Endothelial cell of umbilical vein (primary cell): ENCODE results near the gene SYNCRIP. TPM values are rescaled to one million over a fixed set of nuclear protein-coding genes. Genes with fewer than 3 reads are reported as not detected.
A peak's percentile ranks its signal among the peaks of the same experiment; 100 is the strongest.

ENCODE experiments used
- BruUV-seq: library from RNA; stranded (reverse); fragments of 400-500 nt; replicated peaks from 2 replicates; lab custom pipeline; 2021; lab: Mats Ljungman, UMichigan
- CTCF ChIA-PET: fragments of 300-600, 350-600 bp; sonication (Branson Sonifier 250); formaldehyde crosslinking; loops from one replicate; lab custom pipeline; 2021; ENCODE audit warnings: antibody characterized with exemption, inconsistent platforms; lab: Charles Lee
- POLR2A ChIA-PET: fragments of 300-600, 350-600 bp; sonication (Branson Sonifier 250); formaldehyde crosslinking; loops from one replicate; lab custom pipeline; 2021; ENCODE audit warnings: antibody characterized with exemption, inconsistent platforms; lab: Charles Lee
- DNase-seq: peaks from one replicate; pipeline ENCODE4 v3.0.0-alpha.2; 2011; ENCODE audit warnings: low read depth, low spot score
- FAIRE-seq: peaks from 2 replicates; lab custom pipeline; 2011; peaks lifted over from hg19 to GRCh38; lab: Jason Lieb, UNC
- H2AFZ ChIP-seq: 2 replicates; pipeline ENCODE4 v1.6.0; 2012; ENCODE audit warnings: low read depth, low read length, control low read depth, inconsistent platforms
- H3K27ac ChIP-seq: 2 replicates; pipeline ENCODE4 v1.5.1; 2011; ENCODE audit warnings: low read depth, mild to moderate bottlenecking, control low read depth, low read length, moderate library complexity; ENCODE audit not compliant: insufficient read depth
- H3K27me3 ChIP-seq, 2 experiments: 2 replicates each; pipeline versions ENCODE4 v1.6.0 to v1.6.1; 2011; ENCODE audit warnings: low read length in 2 of 2, mixed read lengths in 1 of 2; ENCODE audit not compliant: control insufficient read depth in 2 of 2, insufficient read depth in 2 of 2
- H3K36me3 ChIP-seq, 2 experiments: 2 replicates in 1 of 2; 3 replicates in 1 of 2; pipeline ENCODE4 v1.5.1; 2011; ENCODE audit warnings: low read length in 2 of 2, mild to moderate bottlenecking in 1 of 2, moderate library complexity in 1 of 2; ENCODE audit not compliant: control insufficient read depth in 2 of 2, insufficient read depth in 2 of 2; ENCODE audit errors: extremely low read depth in 1 of 2
- H3K4me1 ChIP-seq: 3 replicates; pipeline ENCODE4 v1.5.1; 2011; ENCODE audit warnings: mild to moderate bottlenecking, low read length; ENCODE audit not compliant: control insufficient read depth, insufficient read depth; ENCODE audit errors: extremely low read depth
- H3K4me2 ChIP-seq: 2 replicates; pipeline ENCODE4 v1.6.1; 2011; ENCODE audit warnings: low read length, control low read depth, mixed read lengths; ENCODE audit not compliant: insufficient read depth
- H3K4me3 ChIP-seq, 3 experiments: fragments of 200-600 bp in 1 of 3; sonication (generic), shearing (Covaris generic) in 1 of 3; replicated peaks in 1 of 3; 2 replicates each; pipeline ENCODE4 v1.5.1; 2011 to 2016; ENCODE audit warnings: control low read depth in 3 of 3, low read length in 3 of 3, mild to moderate bottlenecking in 2 of 3, inconsistent platforms in 1 of 3, low read depth in 1 of 3, moderate library complexity in 1 of 3; ENCODE audit not compliant: insufficient read depth in 1 of 3
- H3K79me2 ChIP-seq: 2 replicates; pipeline ENCODE4 v1.6.0; 2012; ENCODE audit warnings: low read length, inconsistent platforms; ENCODE audit not compliant: control insufficient read depth, insufficient read depth
- H3K9ac ChIP-seq: replicated peaks from 2 replicates; pipeline ENCODE3; 2011; ENCODE audit warnings: low read length, control low read depth; ENCODE audit not compliant: insufficient read depth; ENCODE audit errors: extremely low read depth
- H3K9me1 ChIP-seq: replicated peaks from 3 replicates; pipeline ENCODE4 v1.6.0; 2011; ENCODE audit warnings: mild to moderate bottlenecking, low read length; ENCODE audit not compliant: control insufficient read depth, insufficient read depth; ENCODE audit errors: extremely low read depth
- H3K9me3 ChIP-seq: replicated peaks from 2 replicates; pipeline ENCODE4 v1.5.1; 2012; ENCODE audit warnings: low read length, inconsistent platforms; ENCODE audit not compliant: control insufficient read depth, insufficient read depth
- H4K20me1 ChIP-seq: replicated peaks from 2 replicates; pipeline ENCODE3; 2011; ENCODE audit warnings: mild to moderate bottlenecking, low read length; ENCODE audit not compliant: control insufficient read depth, insufficient read depth; ENCODE audit errors: extremely low read depth
- CTCF ChIP-seq, 2 donors: IDR thresholded peaks; 1 replicate in 1 of 2; 2 replicates in 1 of 2; pipeline ENCODE4 v1.5.1; 2011; ENCODE audit warnings: low read length in 2 of 2, mild to moderate bottlenecking in 2 of 2, moderate library complexity in 2 of 2, control low read depth in 1 of 2, inconsistent platforms in 1 of 2, low read depth in 1 of 2; ENCODE audit not compliant: insufficient read depth in 1 of 2; ENCODE audit errors: extremely low read depth in 1 of 2
- EZH2 ChIP-seq: IDR thresholded peaks from 2 replicates; pipeline ENCODE4 v1.6.1; 2012; ENCODE audit warnings: borderline replicate concordance, low read depth, mild to moderate bottlenecking, moderate library complexity, low read length, inconsistent platforms; ENCODE audit not compliant: severe bottlenecking
- FOS ChIP-seq: IDR thresholded peaks from 2 replicates; pipeline ENCODE4 v1.6.1; 2011; ENCODE audit warnings: mild to moderate bottlenecking, low read length, moderate library complexity, borderline replicate concordance; ENCODE audit not compliant: insufficient read depth
- GATA2 ChIP-seq: IDR thresholded peaks from 2 replicates; pipeline ENCODE4 v1.7.0; 2011; ENCODE audit warnings: low read depth, mild to moderate bottlenecking, moderate library complexity, mixed read lengths, low read length; ENCODE audit not compliant: insufficient read length, insufficient read depth
- JUN ChIP-seq: IDR thresholded peaks from 2 replicates; pipeline ENCODE4 v1.6.1; 2011; ENCODE audit warnings: borderline replicate concordance, low read depth; ENCODE audit not compliant: insufficient read length, insufficient read depth
- MAX ChIP-seq: IDR thresholded peaks from 2 replicates; pipeline ENCODE4 v1.6.1; 2011; ENCODE audit not compliant: insufficient read depth, insufficient read length
- MYC ChIP-seq: IDR thresholded peaks from one replicate; pipeline ENCODE4 v1.6.1; 2011; ENCODE audit warnings: mild to moderate bottlenecking, low read depth, low read length
- POLR2A ChIP-seq: IDR thresholded peaks from 2 replicates; pipeline ENCODE4 v1.6.1; 2012; ENCODE audit warnings: low read depth, mild to moderate bottlenecking, control low read depth, low read length
- POLR2AphosphoS5 ChIP-seq: IDR thresholded peaks from 2 replicates; pipeline ENCODE4 v1.6.1; 2012; ENCODE audit warnings: low read depth, mild to moderate bottlenecking, control low read depth, low read length, moderate library complexity; ENCODE audit not compliant: insufficient read depth
- dilution Hi-C: fragments of 300-500 bp; cut with MboI; formaldehyde crosslinking; loops from one replicate; pipeline ENCODE4 v1.15.0; 2019; ENCODE audit warnings: low sequenced_read_pairs; ENCODE audit not compliant: extremely low pct_ligation_motif_present
- intact Hi-C: fragments of 100-400 bp; cut with micrococcal nuclease; formaldehyde crosslinking; loops from one replicate; pipeline ENCODE4 v1.10.0; 2022
- polyA plus RNA-seq, 4 experiments: library from polyadenylated mRNA; depleted of rRNA in 3 of 4; stranded (reverse) in 3 of 4; unstranded in 1 of 4; fragments of >200 nt; gene quantifications; 2 replicates each; pipeline versions ENCODE4 v1.2.1 to v1.2.3, GENCODE V29; 2011 to 2012; ENCODE audit warnings: missing spikeins in 1 of 4
- total RNA-seq: library from RNA; stranded (reverse); gene quantifications from 2 replicates; pipeline ENCODE4 v1.2.3, GENCODE V29; 2021

SYNCRIP gene
- total and polyA plus RNA-seq, 2 donors (not counting 3 experiments of a cell fraction or from before 2014, with no cell fraction given): 16.3 to 155 TPM

- dilution Hi-C loops: no loop called here
- ChIA-PET CTCF (interaction anchor here (1.0 kb wide), 1 partner anchor 24 kb away, joined by 7 read pairs; no protein-coding TSS in a partner anchor), POLR2A (interaction anchor here (0.7 to 4.0 kb wide), 3 partner anchors 25 to 84 kb away, joined by 3 to 21 read pairs (median 3); partner anchors contain the start of gene SYNCRIP)
- Histone ChIP-seq H3K4me2 (peak overlapping the region; percentile 84), H4K20me1 (no peaks in the 10 kb centered on the region), H2AFZ (peak overlapping the region; percentile 63), H3K27me3 (no peaks in the 10 kb centered on the region), H3K9me1 (no peaks in the 10 kb centered on the region), H3K9ac (peak overlapping the region; percentile 89), H3K79me2 (peaks cover 37% of the 10 kb centered on the region), H3K27ac (peak overlapping the region; percentile 82), H3K4me1 (peaks cover 16% of the 10 kb centered on the region), H3K36me3 (no peaks in the 10 kb centered on the region), H3K4me3 (peak overlapping the region; percentile 45 to 96 (median 80)), H3K9me3 (no peaks in the 10 kb centered on the region)
- TSS peak; percentile 71 for BruUV-seq
- TF ChIP-seq MYC: no peak
- peak; percentile 22 for TF ChIP-seq POLR2A
- FAIRE-seq: peak; percentile 12
- intact Hi-C loops: loop anchor here (5.0 kb wide), 1 partner anchor 237 kb away; no protein-coding TSS in a partner anchor
- DNase-seq: peak; percentile 63
Measured at GRCh38 chr6:85594197-85594930, 48.3 kb downstream of the SYNCRIP start.

- Histone ChIP-seq H4K20me1 (no peaks in the 10 kb centered on the region), H3K4me1 (peaks cover 16% of the 10 kb centered on the region), H3K36me3 (no peaks in the 10 kb centered on the region), H3K27ac (peak within 1 kb of the TSS; percentile 82), H3K4me2 (peak within 1 kb of the TSS; percentile 96), H3K9me1 (no peaks in the 10 kb centered on the region), H3K9me3 (no peaks in the 10 kb centered on the region), H3K4me3 (peak within 1 kb of the TSS; percentile 80 to 96 (median 92)), H3K79me2 (peaks cover 43% of the 10 kb centered on the region), H3K9ac (peak within 1 kb of the TSS; percentile 89), H2AFZ (peak within 1 kb of the TSS; percentile 71), H3K27me3 (no peaks in the 10 kb centered on the region)
- peak; percentile 90 for FAIRE-seq
- dilution Hi-C loops (no loop called here), intact Hi-C loops (loop anchor here (1.0 to 5.0 kb wide), 5 partner anchors 50 to 271 kb away; no protein-coding TSS in a partner anchor)
- POLR2A ChIA-PET: interaction anchor here (0.6 to 4.0 kb wide), 3 partner anchors 49 to 85 kb away, joined by 3 to 21 read pairs (median 3); partner anchors contain the start of gene SYNCRIP
- peak; percentile 14 for TF ChIP-seq FOS
- TF ChIP-seq MAX: no peak
- peak; percentile 58 for TF ChIP-seq POLR2AphosphoS5
- TF ChIP-seq EZH2: no peak
- TF ChIP-seq GATA2: no peak
- peak in 1 of 2 donors; percentile 2 for TF ChIP-seq CTCF (IDR thresholded peaks at IDR 0.05; ENCODE audit: extremely low read depth in 1 of 2, insufficient read depth in 1 of 2, low read depth in 1 of 2, low read length in 2 of 2)
- peak; percentile 3 for TF ChIP-seq MYC
- peak; percentile 61 for TF ChIP-seq POLR2A
- peak; percentile 40 for TF ChIP-seq JUN
- DNase-seq: peak; percentile 97
- TSS peak; percentile 22 for BruUV-seq
- CTCF ChIA-PET: interaction anchor here (0.9 to 1.2 kb wide), 3 partner anchors 24 to 111 kb away, joined by 3 to 7 read pairs (median 5); no protein-coding TSS in a partner anchor
Measured at GRCh38 chr6:85593438-85594196, 49.1 kb downstream of the SYNCRIP start, which contains the start of gene SNX14. TSS of gene SNX14 (minus strand) at chr6:85593858. CDS start at chr6:85593718, 140 bp downstream.
